ENCODE results near the gene KRT6C. TPM values are rescaled to one million over a fixed set of nuclear protein-coding genes. Genes with fewer than 3 reads are reported as not detected.
"Not testable (repeated sequence)": the region's sequence is repeated elsewhere in the genome, so short reads cannot be mapped to it uniquely, and the experiment has no call there.

The KRT6C gene
- polyA plus RNA-seq, 1 experiment = not detected

DNA sequence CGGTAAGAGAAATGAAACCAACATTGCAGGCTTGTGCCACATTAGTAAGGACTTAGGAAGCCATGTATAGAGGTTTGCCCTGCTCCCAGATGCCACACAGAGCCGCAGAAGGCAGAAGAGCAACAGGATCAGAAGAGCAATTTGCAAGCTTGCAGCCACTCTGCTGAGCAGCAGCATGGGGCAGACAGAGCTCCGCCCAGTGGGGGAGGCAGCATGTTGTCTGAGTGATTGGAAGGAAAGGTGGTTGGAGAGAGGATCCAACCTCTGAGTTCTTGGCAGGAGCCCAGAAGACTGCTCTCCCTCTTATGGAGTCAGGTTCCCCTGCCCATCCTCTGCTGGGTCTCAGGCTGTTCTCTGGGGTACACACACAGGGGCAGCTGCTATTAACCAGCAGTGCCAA, 21.8 kb upstream of the KRT6C start:
- DNase-seq (ENCODE audit: low read depth) = no peak
- Histone ChIP-seq H3K4me3 (ENCODE audit: low read depth, low read length) (no peak overlapping the region), H3K27me3 (ENCODE audit: control insufficient read depth, insufficient read depth, low read length) (peaks cover 5% of the 10 kb centered on the region), H3K36me3 (ENCODE audit: control insufficient read depth, insufficient read depth, low read length) (no peaks in the 10 kb centered on the region)
- CTCF ChIA-PET = interaction anchor here (0.6 to 3.2 kb wide), 4 partner anchors 10 to 115 kb away, joined by 3 to 17 read pairs (median 4); no protein-coding TSS in a partner anchor
- TF ChIP-seq, protein P1, sequence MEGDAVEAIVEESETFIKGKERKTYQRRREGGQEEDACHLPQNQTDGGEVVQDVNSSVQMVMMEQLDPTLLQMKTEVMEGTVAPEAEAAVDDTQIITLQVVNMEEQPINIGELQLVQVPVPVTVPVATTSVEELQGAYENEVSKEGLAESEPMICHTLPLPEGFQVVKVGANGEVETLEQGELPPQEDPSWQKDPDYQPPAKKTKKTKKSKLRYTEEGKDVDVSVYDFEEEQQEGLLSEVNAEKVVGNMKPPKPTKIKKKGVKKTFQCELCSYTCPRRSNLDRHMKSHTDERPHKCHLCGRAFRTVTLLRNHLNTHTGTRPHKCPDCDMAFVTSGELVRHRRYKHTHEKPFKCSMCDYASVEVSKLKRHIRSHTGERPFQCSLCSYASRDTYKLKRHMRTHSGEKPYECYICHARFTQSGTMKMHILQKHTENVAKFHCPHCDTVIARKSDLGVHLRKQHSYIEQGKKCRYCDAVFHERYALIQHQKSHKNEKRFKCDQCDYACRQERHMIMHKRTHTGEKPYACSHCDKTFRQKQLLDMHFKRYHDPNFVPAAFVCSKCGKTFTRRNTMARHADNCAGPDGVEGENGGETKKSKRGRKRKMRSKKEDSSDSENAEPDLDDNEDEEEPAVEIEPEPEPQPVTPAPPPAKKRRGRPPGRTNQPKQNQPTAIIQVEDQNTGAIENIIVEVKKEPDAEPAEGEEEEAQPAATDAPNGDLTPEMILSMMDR (IDR thresholded peaks at IDR 0.05; ENCODE audit: insufficient read depth, low read depth, low read length) = no peak
- POLR2A ChIA-PET = no interaction called here

DNA sequence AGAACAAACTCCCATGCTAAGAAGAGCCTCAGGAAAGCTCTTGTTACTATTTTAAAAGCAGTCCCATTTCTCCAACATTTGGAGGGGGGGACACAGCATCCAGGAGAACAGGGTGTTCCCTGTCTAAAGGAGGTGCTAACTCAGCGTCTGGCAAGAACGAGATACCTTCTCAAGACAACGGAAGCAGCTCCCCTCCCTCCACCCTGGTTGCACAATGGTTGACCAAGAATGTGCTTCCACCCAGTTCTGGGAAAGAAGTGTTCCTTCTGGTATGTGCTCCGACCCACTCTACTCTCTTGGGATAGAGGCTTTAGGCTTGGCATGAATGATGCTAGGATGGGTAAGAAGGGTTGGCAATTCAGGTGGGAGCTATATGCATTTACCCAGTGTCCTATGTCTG, 20.9 kb upstream of the KRT6C start:
- TF ChIP-seq, protein P1 (IDR thresholded peaks at IDR 0.05; ENCODE audit: insufficient read depth, low read depth, low read length) = no peak
- Histone ChIP-seq H3K4me3 (ENCODE audit: low read depth, low read length) (no peak overlapping the region), H3K36me3 (ENCODE audit: control insufficient read depth, insufficient read depth, low read length) (no peaks in the 10 kb centered on the region), H3K27me3 (ENCODE audit: control insufficient read depth, insufficient read depth, low read length) (peaks cover 7% of the 10 kb centered on the region)
- no peak for DNase-seq (ENCODE audit: low read depth)
- POLR2A ChIA-PET = interaction anchor here (0.7 kb wide), 1 partner anchor 9 kb away, joined by 4 read pairs; no protein-coding TSS in a partner anchor
- CTCF ChIA-PET = interaction anchor here (0.7 to 3.2 kb wide), 6 partner anchors 12 to 122 kb away, joined by 3 to 17 read pairs (median 4); no protein-coding TSS in a partner anchor

DNA sequence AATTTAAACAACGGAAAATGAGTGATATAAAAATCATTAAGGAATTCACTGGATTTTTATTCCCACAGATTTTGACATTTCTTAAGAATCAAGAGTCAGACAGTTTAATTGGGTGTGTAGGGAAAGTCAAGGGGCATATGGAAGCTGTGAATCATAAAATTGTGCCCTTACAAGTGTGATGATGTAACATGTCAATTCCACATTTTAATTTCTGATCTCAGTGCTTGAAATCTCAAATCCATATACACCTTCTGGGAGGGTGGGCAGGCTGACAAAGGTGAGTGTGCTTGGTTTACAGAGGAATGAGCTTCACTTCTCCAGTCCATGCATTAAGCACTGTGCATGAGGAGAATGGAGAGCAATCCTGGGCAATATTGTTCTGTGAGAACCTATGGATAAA, 20.5 kb upstream of the KRT6C start:
- ChIA-PET POLR2A (interaction anchor here (0.7 kb wide), 1 partner anchor 9 kb away, joined by 4 read pairs; no protein-coding TSS in a partner anchor), CTCF (interaction anchor here (0.6 to 3.2 kb wide), 6 partner anchors 13 to 122 kb away, joined by 3 to 10 read pairs (median 3); no protein-coding TSS in a partner anchor)
- TF ChIP-seq, protein P1 (IDR thresholded peaks at IDR 0.05; ENCODE audit: insufficient read depth, low read depth, low read length) = no peak
- DNase-seq (ENCODE audit: low read depth) = no peak
- no peak overlapping the region for H3K4me3 ChIP-seq (ENCODE audit: low read depth, low read length)
- H3K36me3 ChIP-seq (ENCODE audit: control insufficient read depth, insufficient read depth, low read length) = no peaks in the 10 kb centered on the region
- peaks cover 7% of the 10 kb centered on the region for H3K27me3 ChIP-seq (ENCODE audit: control insufficient read depth, insufficient read depth, low read length)

DNA sequence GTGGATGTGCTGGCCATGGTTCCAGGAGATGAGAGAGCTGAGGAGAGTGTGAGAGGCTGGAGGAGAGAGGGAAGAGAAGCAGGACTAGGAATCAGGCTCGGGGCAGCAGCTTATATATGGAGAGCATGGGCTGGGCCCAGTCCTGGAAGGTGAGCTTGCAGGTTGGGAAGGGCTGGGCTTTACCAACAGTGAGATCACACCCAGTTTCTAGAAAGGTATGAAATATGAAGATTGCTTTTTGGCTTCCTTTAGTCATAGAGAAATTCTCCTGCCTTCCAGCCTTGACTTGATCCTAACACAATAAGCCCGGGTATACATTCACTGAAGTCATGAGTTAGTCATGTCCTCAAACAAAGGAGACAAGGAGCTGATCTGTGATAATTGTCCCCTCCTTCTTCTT, 19.6 kb upstream of the KRT6C start, which contains the start of gene KRT6A:
TSS of gene KRT6A (minus strand) at position 86 of the 400 bp plus-strand sequence. CDS start at position 17, 69 bp downstream.
- TF ChIP-seq, protein P1 (IDR thresholded peaks at IDR 0.05; ENCODE audit: insufficient read depth, low read depth, low read length) = no peak
- Histone ChIP-seq H3K4me3 (ENCODE audit: low read depth, low read length) (no peak within 1 kb of the TSS), H3K36me3 (ENCODE audit: control insufficient read depth, insufficient read depth, low read length) (no peaks in the 10 kb centered on the region), H3K27me3 (ENCODE audit: control insufficient read depth, insufficient read depth, low read length) (peaks cover 7% of the 10 kb centered on the region)
- DNase-seq (ENCODE audit: low read depth) = no peak
- POLR2A ChIA-PET = no interaction called here
- CTCF ChIA-PET = interaction anchor here (2.0 kb wide), 1 partner anchor 14 kb away, joined by 10 read pairs; no protein-coding TSS in a partner anchor

DNA sequence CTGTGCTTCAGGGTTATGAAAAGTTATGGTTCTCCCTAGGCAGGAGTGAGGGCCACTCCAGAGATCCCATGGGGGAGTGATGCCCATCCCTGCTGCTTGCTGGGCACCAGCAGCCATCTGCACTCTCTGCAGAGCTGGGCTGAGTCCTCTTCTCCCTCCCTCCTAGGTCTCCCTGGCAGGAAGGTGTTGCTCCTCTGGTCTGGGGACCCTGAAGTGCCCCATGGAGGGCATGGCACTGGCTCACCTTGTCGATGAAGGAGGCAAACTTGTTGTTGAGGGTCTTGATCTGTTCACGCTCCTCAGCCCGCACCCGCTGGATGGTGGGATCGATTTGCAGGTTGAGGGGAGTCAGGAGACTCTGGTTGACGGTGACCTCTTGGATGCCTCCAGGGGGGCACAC, 18.8 kb upstream of the KRT6C start:
- CTCF ChIA-PET = interaction anchor here (2.0 kb wide), 1 partner anchor 15 kb away, joined by 10 read pairs; no protein-coding TSS in a partner anchor
- H3K36me3 ChIP-seq (ENCODE audit: control insufficient read depth, insufficient read depth, low read length); H3K27me3 ChIP-seq (ENCODE audit: control insufficient read depth, insufficient read depth, low read length); DNase-seq (ENCODE audit: low read depth); POLR2A ChIA-PET; H3K4me3 ChIP-seq (ENCODE audit: low read depth, low read length): not testable (repeated sequence)

DNA sequence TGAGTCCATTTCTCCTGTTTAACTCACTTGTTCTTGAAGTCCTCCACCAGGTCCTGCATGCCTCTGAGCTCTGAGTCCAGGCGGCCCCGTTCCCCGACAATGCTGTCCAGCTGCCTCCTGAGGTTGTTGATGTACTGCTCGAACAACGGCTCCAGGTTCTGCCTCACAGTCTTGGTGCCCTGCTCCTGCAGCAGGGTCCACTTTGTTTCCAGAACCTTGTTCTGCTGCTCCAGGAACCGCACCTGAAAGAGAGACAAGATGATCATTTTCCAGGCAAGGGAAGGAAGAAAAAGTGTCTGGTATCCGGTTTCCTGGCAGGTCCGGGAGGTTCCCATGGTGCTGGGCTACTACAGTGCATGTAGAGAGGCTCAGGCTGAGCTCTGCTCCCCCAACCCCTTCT, 17.9 kb upstream of the KRT6C start:
- POLR2A ChIA-PET, CTCF ChIA-PET: not testable (repeated sequence)

More for the DNA sequence above, 17.9 kb upstream of the KRT6C start:
- peaks cover 11% of the 10 kb centered on the region for H3K27me3 ChIP-seq (ENCODE audit: control insufficient read depth, insufficient read depth, low read length)
- not testable (repeated sequence) for H3K4me3 ChIP-seq (ENCODE audit: low read depth, low read length); DNase-seq (ENCODE audit: low read depth); H3K36me3 ChIP-seq (ENCODE audit: control insufficient read depth, insufficient read depth, low read length)

Measured in BJ (cell line).